WTC11 (cell line): Measurements from ENCODE around the gene MGMT. TPM values are rescaled to one million over a fixed set of nuclear protein-coding genes. Genes with fewer than 3 reads are reported as not detected.
A peak's percentile ranks its signal among the peaks of the same experiment; 100 is the strongest.

Experiments
- ATAC-seq: fragments of 200-7000 bp; cut with Tn5 transposase; 2 replicates; pipeline ENCODE4 v1.10.0; 2021; ENCODE audit warnings: mild to moderate bottlenecking, moderate library complexity
- CTCF ChIA-PET: fragments of 300-600 bp; sonication (Branson Sonifier 250); formaldehyde crosslinking; loops from one replicate; lab custom pipeline; 2021; ENCODE audit warnings: antibody characterized with exemption; lab: Charles Lee
- POLR2A ChIA-PET: fragments of 350-600 bp; sonication (Branson Sonifier 250); formaldehyde crosslinking; loops from one replicate; lab custom pipeline; 2021; ENCODE audit warnings: antibody characterized with exemption; lab: Charles Lee
- DNase-seq: peaks from one replicate; pipeline ENCODE4 v3.0.0; 2021; ENCODE audit warnings: low spot score
- H3K27ac Mint-ChIP-seq: 2 replicates; pipeline ENCODE4 v1.8.0; 2021; ENCODE audit warnings: mixed read lengths
- H3K27me3 Mint-ChIP-seq: 2 replicates; pipeline ENCODE4 v1.8.0; 2021; ENCODE audit warnings: low read depth, mild to moderate bottlenecking, moderate library complexity, mixed read lengths
- H3K36me3 Mint-ChIP-seq: 2 replicates; pipeline ENCODE4 v1.8.0; 2021; ENCODE audit warnings: mixed read lengths
- H3K4me1 Mint-ChIP-seq: 2 replicates; pipeline ENCODE4 v1.8.0; 2022; ENCODE audit warnings: mixed read lengths
- H3K4me3 Mint-ChIP-seq: 2 replicates; pipeline ENCODE4 v1.8.0; 2021; ENCODE audit warnings: mild to moderate bottlenecking, moderate library complexity, mixed read lengths
- H3K9me3 Mint-ChIP-seq: 2 replicates; pipeline ENCODE4 v1.8.0; 2021; ENCODE audit warnings: mixed read lengths
- ATF3 ChIP-seq: sonication (generic); formaldehyde crosslinking; conservative IDR thresholded peaks from 2 replicates; pipeline ENCODE4 v1.8.1; 2022; ENCODE audit warnings: mild to moderate bottlenecking, missing genetic modification reagents
- E2F1 ChIP-seq: sonication (generic); formaldehyde crosslinking; IDR thresholded peaks from 2 replicates; pipeline ENCODE4 v1.8.0; 2022; ENCODE audit warnings: mild to moderate bottlenecking, missing genetic modification reagents
- E2F4 ChIP-seq: sonication (generic); formaldehyde crosslinking; IDR thresholded peaks from 2 replicates; pipeline ENCODE4 v1.8.1; 2022; ENCODE audit warnings: low read depth, mild to moderate bottlenecking, moderate library complexity, missing genetic modification reagents, borderline replicate concordance
- ERG ChIP-seq: fragments of 250-450 bp; sonication (Bioruptor Pico); IDR thresholded peaks from 2 replicates; pipeline ENCODE4 v1.8.0; 2021; ENCODE audit warnings: mild to moderate bottlenecking
- ESRRA ChIP-seq: sonication (generic); formaldehyde crosslinking; IDR thresholded peaks from 2 replicates; pipeline ENCODE4 v1.8.1; 2022; ENCODE audit warnings: mild to moderate bottlenecking, missing genetic modification reagents, borderline replicate concordance
- FOXP1 ChIP-seq: sonication (generic); formaldehyde crosslinking; IDR thresholded peaks from 2 replicates; pipeline ENCODE4 v1.8.0; 2022; ENCODE audit warnings: missing genetic modification reagents, mild to moderate bottlenecking, moderate library complexity, borderline replicate concordance
- FOXP4 ChIP-seq: sonication (generic); formaldehyde crosslinking; IDR thresholded peaks from 2 replicates; pipeline ENCODE4 v1.8.0; 2022; ENCODE audit warnings: mild to moderate bottlenecking, missing genetic modification reagents
- GRHL2 ChIP-seq: fragments of 250-450 bp; sonication (Bioruptor Pico); IDR thresholded peaks from 2 replicates; pipeline ENCODE4 v1.8.0; 2022; ENCODE audit warnings: mild to moderate bottlenecking, moderate library complexity; ENCODE audit not compliant: insufficient replicate concordance, severe bottlenecking
- MAX ChIP-seq: sonication (generic); formaldehyde crosslinking; IDR thresholded peaks from 2 replicates; pipeline ENCODE4 v1.8.0; 2022; ENCODE audit warnings: mild to moderate bottlenecking, missing genetic modification reagents
- NR2C2 ChIP-seq: sonication (generic); formaldehyde crosslinking; IDR thresholded peaks from 2 replicates; pipeline ENCODE4 v1.8.0; 2022; ENCODE audit warnings: mild to moderate bottlenecking, missing genetic modification reagents
- PRRX2 ChIP-seq: fragments of 250-450 bp; sonication (Bioruptor Pico); IDR thresholded peaks from 2 replicates; pipeline ENCODE4 v1.8.0; 2021; ENCODE audit warnings: mild to moderate bottlenecking
- SP1 ChIP-seq: sonication (generic); formaldehyde crosslinking; conservative IDR thresholded peaks from 2 replicates; pipeline ENCODE4 v1.8.1; 2022; ENCODE audit warnings: missing genetic modification reagents
- ZBTB21 ChIP-seq: sonication (generic); formaldehyde crosslinking; IDR thresholded peaks from 2 replicates; pipeline ENCODE4 v1.8.1; 2023; ENCODE audit warnings: mild to moderate bottlenecking, missing genetic modification reagents, borderline replicate concordance
- ZNF512 ChIP-seq: sonication (generic); formaldehyde crosslinking; IDR thresholded peaks from 2 replicates; pipeline ENCODE4 v1.8.1; 2022; ENCODE audit warnings: missing genetic modification reagents, borderline replicate concordance
- total RNA-seq: library from RNA; stranded (reverse); gene quantifications from 3 replicates; pipeline ENCODE4 v1.2.3, GENCODE V29; 2021

Gene MGMT
- total RNA-seq, 1 experiment from 2014 or later, result 11.8 TPM

- ChIA-PET POLR2A (no interaction called here), CTCF (interaction anchor here (0.5 to 1.9 kb wide), 3 partner anchors 10 to 1413 kb away, joined by 3 to 6 read pairs (median 4); no protein-coding TSS in a partner anchor)
- peaks cover 29% of the 10 kb centered on the region for H3K4me1 Mint-ChIP-seq
- peak overlapping the region; percentile 75 for H3K27ac Mint-ChIP-seq
- DNase-seq (no peak), ATAC-seq (peak; percentile 80)
- peaks cover 4% of the 10 kb centered on the region; the same call in 1 of the 2 replicates for H3K9me3 Mint-ChIP-seq
- no peak overlapping the region for H3K4me3 Mint-ChIP-seq
- TF ChIP-seq NR2C2 (CRISPR knock-in tag) (no peak), FOXP4 (CRISPR knock-in tag) (no peak), ERG (CRISPR knock-in tag) (no peak), MAX (no peak), ATF3 (CRISPR knock-in tag) (no peak), SP1 (CRISPR knock-in tag) (no peak), FOXP1 (CRISPR knock-in tag) (no peak), ZBTB21 (no peak), E2F4 (CRISPR knock-in tag) (no peak), ESRRA (CRISPR knock-in tag) (no peak), E2F1 (CRISPR knock-in tag) (no peak), ZNF512 (no peak), GRHL2 (CRISPR knock-in tag) (no peak)
- TF ChIP-seq, all 79 proteins: peak for 0
- Mint-ChIP-seq H3K36me3 (no peaks in the 10 kb centered on the region; the same call in 1 of the 2 replicates), H3K27me3 (no peaks in the 10 kb centered on the region)
These were observed 64.3 kb downstream of the MGMT start for GRCh38 chr10:129531195-129531968.

GRCh38 chr10:129531969-129532660 is 65.1 kb downstream of the MGMT start:
- no peak for TF ChIP-seq PRRX2
- TF ChIP-seq, all 79 proteins: peak for 0
- no peaks in the 10 kb centered on the region; the same call in 1 of the 2 replicates for H3K36me3 Mint-ChIP-seq
- ChIA-PET POLR2A (no interaction called here), CTCF (interaction anchor here (0.5 to 1.9 kb wide), 4 partner anchors 10 to 1414 kb away, joined by 3 to 6 read pairs (median 4); no protein-coding TSS in a partner anchor)
- peak overlapping the region; percentile 85 for H3K27ac Mint-ChIP-seq
- no peak for DNase-seq
- no peaks in the 10 kb centered on the region for H3K27me3 Mint-ChIP-seq
- peak; percentile 18 for ATAC-seq
- H3K4me1 Mint-ChIP-seq, result peaks cover 24% of the 10 kb centered on the region
- H3K9me3 Mint-ChIP-seq, result peaks cover 4% of the 10 kb centered on the region; the same call in 1 of the 2 replicates
- H3K4me3 Mint-ChIP-seq, result no peak overlapping the region
